Hepatocyte (in vitro differentiated cells): ENCODE data around the gene ZDHHC12. TPM values are rescaled to one million over a fixed set of nuclear protein-coding genes. Genes with fewer than 3 reads are reported as not detected.

Experiments used
- DNase-seq: peaks from one replicate; pipeline ENCODE4 v3.0.0-alpha.2; 2016; ENCODE audit warnings: low spot score
- H2AFZ ChIP-seq: fragments of 200-600 bp; sonication (generic); 2 replicates; pipeline ENCODE4 v1.6.0; 2016; ENCODE audit warnings: antibody characterized with exemption, mild to moderate bottlenecking
- H3K27ac ChIP-seq: fragments of 200-600 bp; sonication (generic); 2 replicates; pipeline ENCODE4 v1.5.1; 2016; ENCODE audit warnings: mild to moderate bottlenecking
- H3K27me3 ChIP-seq: fragments of 200-600 bp; sonication (generic); 2 replicates; pipeline ENCODE4 v1.6.1; 2016
- H3K36me3 ChIP-seq: fragments of 200-600 bp; sonication (generic); replicated peaks from 2 replicates; pipeline ENCODE4 v1.5.1; 2016; ENCODE audit warnings: low read depth; ENCODE audit not compliant: insufficient read depth
- H3K4me1 ChIP-seq: fragments of 200-600 bp; sonication (generic); 2 replicates; pipeline ENCODE4 v1.5.1; 2016; ENCODE audit warnings: mild to moderate bottlenecking, moderate library complexity; ENCODE audit not compliant: insufficient read depth
- H3K4me2 ChIP-seq: fragments of 200-600 bp; sonication (generic); 2 replicates; pipeline ENCODE4 v1.6.0; 2016
- H3K4me3 ChIP-seq: fragments of 200-600 bp; sonication (generic); 2 replicates; pipeline ENCODE4 v1.5.1; 2016; ENCODE audit warnings: mild to moderate bottlenecking
- H3K79me2 ChIP-seq: fragments of 200-600 bp; sonication (generic); 2 replicates; pipeline ENCODE4 v1.6.0; 2017; ENCODE audit warnings: mild to moderate bottlenecking
- H3K9me2 ChIP-seq: fragments of 200-600 bp; sonication (generic); replicated peaks from 2 replicates; pipeline ENCODE4 v1.6.0; 2017; ENCODE audit warnings: mild to moderate bottlenecking; ENCODE audit not compliant: insufficient read depth
- H3K9me3 ChIP-seq: fragments of 200-600 bp; sonication (generic); 2 replicates; pipeline ENCODE4 v1.5.1; 2016; ENCODE audit warnings: low read depth, mild to moderate bottlenecking
- H4K20me1 ChIP-seq: fragments of 200-600 bp; sonication (generic); 2 replicates; pipeline ENCODE4 v1.6.0; 2016; ENCODE audit warnings: mild to moderate bottlenecking; ENCODE audit not compliant: insufficient read depth, poor library complexity, severe bottlenecking
- EZH2 ChIP-seq: fragments of 200-600 bp; sonication (generic); IDR thresholded peaks from 2 replicates; pipeline ENCODE4 v1.6.1; 2016; ENCODE audit warnings: antibody characterized with exemption, mild to moderate bottlenecking, borderline replicate concordance
- EZH2phosphoT487 ChIP-seq: fragments of 200-600 bp; sonication (generic); IDR thresholded peaks from one replicate; pipeline ENCODE4 v1.6.1; 2018; ENCODE audit warnings: antibody characterized with exemption, mild to moderate bottlenecking, low read depth, moderate library complexity; ENCODE audit not compliant: unreplicated experiment, severe bottlenecking
- WGBS: methylation state at CpG from one replicate; pipeline ENCODE4 v1.1.6; 2016; ENCODE audit warnings: low lambda C conversion rate; ENCODE audit errors: missing lambda C conversion rate; 5-methylcytosine and 5-hydroxymethylcytosine counted together
- polyA plus RNA-seq: library from polyadenylated mRNA; unstranded; fragments of >200 nt; fragmentation: Nextera tagmentation; extraction: Ambion mirVana; gene quantifications from 2 replicates; pipeline ENCODE4 v1.2.1, GENCODE V29; 2016
- total RNA-seq: library from RNA; depleted of rRNA; stranded (reverse); fragments of >200 nt; gene quantifications from 2 replicates; pipeline ENCODE4 v1.2.3, GENCODE V29; 2014
- TF ChIP-seq, protein P1 (sequence below): fragments of 200-600 bp; sonication (generic); IDR thresholded peaks from 2 replicates; pipeline ENCODE4 v1.5.1; 2016; ENCODE audit warnings: antibody characterized with exemption, mild to moderate bottlenecking; ENCODE audit not compliant: poor library complexity

Gene ZDHHC12
- total and polyA plus RNA-seq, 2 experiments from 2014 or later, result 26.2 to 76.3 TPM

DNA sequence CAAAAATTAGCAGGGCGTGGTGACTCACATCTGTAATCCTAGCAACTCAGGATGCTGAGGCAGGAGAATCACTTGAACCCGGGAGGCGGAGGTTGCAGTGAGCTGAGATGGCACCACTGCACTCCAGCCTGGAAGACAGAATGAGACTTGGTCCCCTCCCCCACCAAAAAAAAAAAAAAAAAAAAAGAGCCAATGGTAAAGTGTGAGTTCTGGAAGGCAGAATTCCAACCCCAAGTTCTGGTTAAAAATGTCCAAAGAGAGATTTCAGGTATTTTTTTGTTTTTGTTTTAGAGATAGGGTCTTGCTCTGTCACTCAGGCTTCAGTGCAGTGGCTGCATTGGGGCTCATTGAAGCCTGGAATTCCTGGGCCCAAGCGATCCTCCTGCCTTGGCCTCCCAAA is 36.5 kb downstream of the ZDHHC12 start:
- Histone ChIP-seq H3K27me3 (no peaks in the 10 kb centered on the region), H3K36me3 (no peaks in the 10 kb centered on the region), H3K9me3 (no peaks in the 10 kb centered on the region), H3K79me2 (peaks cover 67% of the 10 kb centered on the region), H3K4me2 (peak overlapping the region; percentile 86), H3K4me1 (peaks cover 43% of the 10 kb centered on the region), H3K4me3 (no peak overlapping the region), H4K20me1 (peaks cover 25% of the 10 kb centered on the region), H3K27ac (peak overlapping the region; percentile 96), H3K9me2 (no peaks in the 10 kb centered on the region), H2AFZ (no peak overlapping the region)
- TF ChIP-seq, protein P1, sequence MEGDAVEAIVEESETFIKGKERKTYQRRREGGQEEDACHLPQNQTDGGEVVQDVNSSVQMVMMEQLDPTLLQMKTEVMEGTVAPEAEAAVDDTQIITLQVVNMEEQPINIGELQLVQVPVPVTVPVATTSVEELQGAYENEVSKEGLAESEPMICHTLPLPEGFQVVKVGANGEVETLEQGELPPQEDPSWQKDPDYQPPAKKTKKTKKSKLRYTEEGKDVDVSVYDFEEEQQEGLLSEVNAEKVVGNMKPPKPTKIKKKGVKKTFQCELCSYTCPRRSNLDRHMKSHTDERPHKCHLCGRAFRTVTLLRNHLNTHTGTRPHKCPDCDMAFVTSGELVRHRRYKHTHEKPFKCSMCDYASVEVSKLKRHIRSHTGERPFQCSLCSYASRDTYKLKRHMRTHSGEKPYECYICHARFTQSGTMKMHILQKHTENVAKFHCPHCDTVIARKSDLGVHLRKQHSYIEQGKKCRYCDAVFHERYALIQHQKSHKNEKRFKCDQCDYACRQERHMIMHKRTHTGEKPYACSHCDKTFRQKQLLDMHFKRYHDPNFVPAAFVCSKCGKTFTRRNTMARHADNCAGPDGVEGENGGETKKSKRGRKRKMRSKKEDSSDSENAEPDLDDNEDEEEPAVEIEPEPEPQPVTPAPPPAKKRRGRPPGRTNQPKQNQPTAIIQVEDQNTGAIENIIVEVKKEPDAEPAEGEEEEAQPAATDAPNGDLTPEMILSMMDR, result no peak
- TF ChIP-seq EZH2phosphoT487 (no peak), EZH2 (no peak)
- WGBS, result 94% methylated on average over 4 of the region's 4 CpGs
- DNase-seq, result no peak

DNA sequence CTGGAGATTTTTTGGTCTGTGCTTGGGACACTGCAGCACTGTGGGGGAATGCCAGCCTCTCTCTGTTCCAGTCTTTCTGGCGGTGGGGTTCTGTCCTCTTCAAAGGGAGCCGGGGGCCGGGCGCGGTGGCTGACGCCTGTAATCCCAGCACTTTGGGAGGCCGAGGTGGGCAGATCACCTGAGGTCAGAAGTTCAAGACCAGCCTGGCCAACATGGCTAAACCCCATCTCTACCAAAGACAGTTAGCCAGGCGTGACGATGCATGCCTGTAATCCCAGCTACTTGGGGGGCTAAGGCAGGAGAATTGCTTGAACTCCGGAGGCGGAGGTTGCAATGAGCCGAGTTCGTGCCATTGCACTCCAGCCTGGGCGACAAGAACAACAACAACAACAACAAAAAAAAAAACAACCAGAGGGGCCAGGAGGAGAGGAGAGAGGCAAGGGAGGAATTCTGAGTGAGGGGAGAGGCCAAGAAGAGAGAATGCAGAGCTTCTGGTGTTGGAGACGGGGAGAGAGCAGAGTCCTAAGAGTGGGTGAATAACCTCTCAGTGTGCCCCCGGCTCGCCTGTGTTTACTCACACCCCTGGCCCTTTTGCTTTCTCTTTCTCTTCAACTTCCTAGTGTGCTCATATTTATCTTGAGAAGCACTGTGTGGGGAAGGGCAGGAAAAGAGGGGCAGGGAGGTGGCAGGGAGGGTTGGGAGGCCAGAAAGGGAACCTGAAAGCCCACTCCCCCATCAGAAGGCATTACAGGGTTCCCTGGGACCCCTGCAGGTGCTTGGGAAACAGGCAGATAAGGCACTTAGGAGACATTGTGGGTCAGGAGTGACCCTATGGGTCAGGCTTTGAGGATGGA is 38.1 kb downstream of the ZDHHC12 start:
- Histone ChIP-seq H3K27ac (peak overlapping the region; percentile 99), H3K36me3 (no peaks in the 10 kb centered on the region), H3K4me1 (peaks cover 33% of the 10 kb centered on the region), H3K4me2 (peak overlapping the region; percentile 98), H3K27me3 (no peaks in the 10 kb centered on the region), H2AFZ (peak overlapping the region; percentile 10), H3K4me3 (no peak overlapping the region), H4K20me1 (peaks cover 9% of the 10 kb centered on the region), H3K79me2 (peaks cover 56% of the 10 kb centered on the region), H3K9me3 (no peaks in the 10 kb centered on the region), H3K9me2 (no peaks in the 10 kb centered on the region)
- DNase-seq, result peak; percentile 57
- no peak for TF ChIP-seq EZH2
- TF ChIP-seq, protein P1, result no peak
- no peak for TF ChIP-seq EZH2phosphoT487
- 71% methylated on average over 17 of the region's 17 CpGs for WGBS

DNA sequence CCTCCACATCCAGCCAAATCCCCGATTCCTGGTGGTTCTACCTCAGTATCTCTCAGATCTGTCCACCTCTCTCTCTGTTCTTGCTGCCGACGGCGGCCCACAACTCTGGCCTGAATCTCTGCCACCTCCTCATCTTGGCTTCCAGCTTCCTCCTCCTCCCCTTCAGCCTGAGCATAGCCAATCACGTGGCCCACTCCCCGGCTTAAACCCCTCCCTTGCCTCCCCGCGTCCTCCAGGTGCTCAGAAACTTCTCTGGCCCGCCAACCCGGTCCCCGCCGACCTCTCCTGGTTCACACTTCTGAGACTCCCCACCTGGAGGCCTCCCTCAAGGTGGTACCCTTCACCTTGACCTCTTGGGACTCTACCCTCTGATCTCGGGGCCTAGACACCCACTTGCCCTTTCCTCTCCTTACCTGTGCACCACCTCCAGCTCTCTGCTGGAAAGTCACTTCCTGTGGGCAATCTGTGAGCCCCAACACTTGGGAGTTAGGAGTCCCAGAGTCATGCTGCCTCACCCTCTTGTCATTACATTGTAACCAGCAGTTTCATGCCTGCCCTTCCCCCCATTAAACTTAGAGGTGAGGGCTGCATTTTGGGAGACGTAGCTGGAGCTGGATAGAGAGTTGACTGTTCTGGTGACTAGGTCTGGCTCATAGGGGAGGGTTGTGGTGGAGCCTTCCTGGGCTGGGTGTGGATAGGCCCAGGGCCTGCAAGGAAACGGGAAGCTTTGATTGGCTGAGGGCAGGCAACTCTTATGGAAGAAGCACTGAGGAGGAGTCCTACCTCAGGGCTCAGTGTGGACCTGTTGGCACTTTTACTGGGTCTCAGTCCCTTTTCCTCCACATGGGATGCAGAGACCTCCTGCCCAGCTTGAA is 39.4 kb downstream of the ZDHHC12 start:
- H3K4me3 ChIP-seq, result peak overlapping the region; percentile 77
- H2AFZ ChIP-seq, result peak overlapping the region; percentile 29
- no peaks in the 10 kb centered on the region for H3K9me2 ChIP-seq
- no peaks in the 10 kb centered on the region for H3K36me3 ChIP-seq
- no peaks in the 10 kb centered on the region for H4K20me1 ChIP-seq
- H3K4me1 ChIP-seq, result peaks cover 33% of the 10 kb centered on the region
- WGBS, result 13% methylated on average over 10 of the region's 15 CpGs
- peak overlapping the region; percentile 98 for H3K4me2 ChIP-seq
- no peaks in the 10 kb centered on the region for H3K27me3 ChIP-seq
- no peaks in the 10 kb centered on the region for H3K9me3 ChIP-seq
- H3K79me2 ChIP-seq, result peaks cover 47% of the 10 kb centered on the region
- H3K27ac ChIP-seq, result peak overlapping the region; percentile 99
- peak; percentile 91 for DNase-seq
- TF ChIP-seq, protein P1, result no peak
- TF ChIP-seq EZH2phosphoT487, result no peak
- TF ChIP-seq EZH2, result no peak
